GM18517 (cell line): ENCODE data around the gene SMG7.

Experiments used
- ATAC-seq: cut with Tn5 transposase; IDR thresholded peaks from one replicate; pipeline ENCODE4 v1.9.1; 2021; ENCODE audit warnings: mild to moderate bottlenecking, moderate library complexity; ENCODE audit not compliant: unreplicated experiment

SMG7 gene

DNA sequence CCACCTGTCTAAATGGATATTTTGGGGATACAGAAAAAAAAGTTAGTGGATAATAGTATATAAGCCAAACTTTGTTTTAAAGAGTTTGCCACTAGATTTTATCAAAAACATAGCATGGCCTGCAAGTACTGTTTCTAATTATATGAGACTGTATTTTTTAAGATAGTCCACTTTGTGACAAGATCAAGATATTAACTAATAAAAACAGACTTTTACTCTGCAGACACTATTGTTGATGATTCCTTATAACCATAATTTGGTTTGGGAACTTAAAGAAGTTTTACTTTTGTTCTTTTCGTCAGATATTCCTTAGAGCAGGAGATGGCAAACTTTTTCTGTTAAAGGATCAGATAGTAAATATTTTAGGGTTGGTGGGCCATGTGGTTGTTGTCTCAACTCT, 36.4 kb downstream of the SMG7 start:
- ATAC-seq = no peak

DNA sequence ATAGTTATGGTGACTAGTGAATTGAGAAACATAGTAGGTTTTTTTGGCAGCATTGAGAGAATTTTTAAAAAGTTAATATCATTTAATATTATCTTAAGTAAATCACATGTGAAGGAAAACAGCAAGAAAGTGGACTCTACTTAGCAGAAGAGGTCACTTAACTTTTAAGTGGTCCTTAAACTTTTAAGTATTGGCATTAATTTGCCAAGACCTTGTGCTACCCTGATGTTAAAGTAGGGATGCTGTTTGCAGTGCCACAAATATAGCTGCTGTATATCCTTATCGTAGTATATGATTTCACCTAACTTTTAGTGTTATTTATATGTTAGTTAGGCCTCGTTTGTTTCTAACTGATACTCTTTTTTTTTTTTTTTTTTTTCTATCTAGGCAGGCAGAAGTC, 40.2 kb downstream of the SMG7 start:
- ATAC-seq = no peak

DNA sequence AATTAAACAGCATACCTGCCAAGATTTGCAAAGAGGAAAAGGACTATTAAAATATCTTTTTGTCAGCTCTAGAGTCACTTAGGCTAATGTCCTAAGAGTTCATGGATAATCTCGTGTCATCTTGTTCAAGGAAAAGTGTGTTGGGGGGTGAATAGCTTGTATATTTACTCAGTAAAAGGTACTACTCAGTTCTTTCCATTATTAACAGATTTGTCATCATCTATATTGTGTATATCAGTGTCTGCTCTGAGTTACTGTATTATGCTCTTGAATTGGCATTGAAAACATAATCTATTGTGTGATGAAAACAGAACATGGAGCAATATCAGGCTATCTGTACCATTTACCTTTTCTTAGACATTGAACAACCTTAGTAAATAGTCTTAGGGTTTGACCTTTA, 41.9 kb downstream of the SMG7 start:
- no peak for ATAC-seq

DNA sequence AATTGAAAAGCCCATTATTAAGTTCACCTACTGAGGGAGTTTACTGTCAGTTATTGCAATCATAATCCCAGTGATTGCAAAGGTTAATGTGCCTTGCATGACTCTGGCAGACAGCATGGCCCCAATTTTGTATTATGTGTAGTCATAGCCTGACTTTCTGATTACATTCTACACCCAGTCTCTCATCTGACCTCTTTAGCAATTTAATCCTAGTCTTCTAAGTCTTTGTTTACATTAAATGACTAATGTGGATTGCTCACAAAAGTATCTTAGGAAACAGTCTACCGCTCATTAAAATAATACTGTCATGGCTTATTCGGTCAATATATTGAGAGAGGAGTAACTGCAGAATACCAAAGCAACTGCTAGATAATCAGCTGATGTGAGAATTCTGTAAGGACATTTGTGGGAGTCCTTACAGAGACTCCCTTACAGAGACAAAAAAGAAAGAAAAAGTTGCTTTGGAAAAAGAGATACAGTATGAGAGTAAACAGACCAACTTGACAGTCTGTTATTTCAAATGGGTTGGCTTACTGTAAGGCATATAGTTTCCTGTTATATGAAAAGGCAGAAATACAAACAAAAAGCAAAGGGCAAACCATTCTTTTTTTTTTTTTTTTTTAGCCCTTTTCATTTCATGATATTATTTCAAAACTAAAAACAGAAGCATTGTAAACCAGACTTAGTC, 42.8 kb downstream of the SMG7 start:
- ATAC-seq = no peak

DNA sequence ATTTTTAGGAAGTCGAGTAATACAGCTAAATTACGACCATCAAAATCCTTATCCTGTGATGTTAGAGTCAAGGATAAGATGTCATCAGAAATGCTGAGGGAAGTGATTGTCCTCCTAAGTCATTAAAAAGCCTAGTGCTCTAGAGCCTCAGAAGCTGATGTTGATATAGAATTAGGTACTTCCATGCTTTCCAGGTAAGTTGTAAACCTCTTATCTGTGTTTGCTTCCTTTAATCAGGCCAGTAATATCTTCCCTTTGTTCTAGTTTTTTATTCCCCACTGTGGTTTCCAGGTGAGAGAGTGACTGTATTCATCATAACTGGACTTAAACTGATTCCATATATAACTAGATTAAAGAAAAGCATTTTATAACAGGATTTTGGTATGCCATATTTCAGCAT, 44.4 kb downstream of the SMG7 start:
- ATAC-seq = no peak

DNA sequence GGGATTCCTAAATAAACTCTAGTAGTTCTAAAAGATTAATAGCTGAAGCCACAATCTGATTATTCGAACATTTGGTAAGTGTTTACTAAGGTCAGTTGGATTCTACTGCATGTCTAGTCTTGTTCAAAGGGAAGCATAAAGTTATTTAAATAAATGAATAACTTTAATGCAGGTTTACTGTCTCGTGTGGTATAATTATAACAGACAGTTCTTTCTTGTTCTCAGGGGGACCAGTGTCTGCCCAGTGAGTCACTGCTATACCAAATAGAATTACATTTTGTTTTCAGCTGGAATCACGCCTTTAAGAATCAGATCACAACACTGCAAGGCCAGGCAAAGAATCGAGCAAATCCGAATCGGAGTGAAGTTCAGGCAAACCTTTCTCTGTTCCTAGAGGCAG, 45.1 kb downstream of the SMG7 start:
- ATAC-seq = no peak

DNA sequence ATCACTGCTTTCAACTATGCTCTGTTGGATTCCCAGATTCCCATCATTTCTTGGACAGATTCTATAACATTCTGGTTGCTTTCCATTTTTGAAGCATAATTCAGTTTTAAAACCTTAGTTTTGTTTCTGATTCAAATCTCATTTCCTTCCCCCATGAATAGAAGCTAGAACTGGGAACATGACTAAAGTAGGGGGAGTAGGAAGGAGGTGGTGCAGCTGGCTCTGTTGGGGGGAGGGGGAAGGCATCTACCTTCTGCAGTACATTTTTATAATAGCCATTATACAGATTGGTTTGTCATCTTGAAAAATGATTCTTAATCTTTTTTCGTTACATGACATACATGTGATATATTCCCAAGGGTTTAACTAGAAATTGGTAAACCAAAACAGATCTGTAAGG, 48.1 kb downstream of the SMG7 start:
- no peak for ATAC-seq

DNA sequence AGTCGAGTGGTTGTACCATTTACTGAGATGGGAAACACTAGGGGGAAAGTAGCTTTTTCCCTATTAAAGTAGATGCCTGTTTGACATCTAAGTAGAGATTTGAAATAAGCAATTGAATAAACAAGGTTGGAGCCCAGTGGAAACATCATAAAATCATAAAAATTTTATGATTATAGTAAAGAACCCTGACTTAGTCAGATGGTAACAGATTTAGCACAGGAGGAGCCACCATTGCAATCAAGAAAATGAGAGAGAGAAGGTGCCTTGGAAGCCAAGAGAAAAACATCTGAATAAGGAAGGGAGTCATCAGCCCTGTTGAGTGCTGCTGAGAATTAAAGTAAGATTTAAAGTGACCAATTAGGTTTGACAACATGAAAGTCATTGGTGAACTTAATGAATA, 49.8 kb downstream of the SMG7 start:
- no peak for ATAC-seq

DNA sequence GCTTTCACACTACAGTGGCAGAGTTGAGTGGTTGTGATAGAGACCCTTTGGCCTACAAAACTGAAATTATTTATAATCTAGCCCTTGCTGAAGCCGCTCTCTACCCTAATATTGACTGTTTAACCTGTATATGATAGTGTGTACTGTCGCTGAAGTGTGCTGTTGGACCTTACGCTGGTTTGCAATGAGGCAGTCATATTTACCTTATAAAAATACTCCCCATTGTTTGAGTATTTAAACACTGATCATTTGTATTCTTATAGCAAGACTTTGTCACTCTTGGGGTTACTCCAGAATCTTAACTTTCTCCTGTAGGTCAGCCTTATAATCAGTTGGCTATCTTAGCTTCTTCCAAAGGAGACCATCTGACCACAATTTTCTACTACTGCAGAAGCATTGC, 56.3 kb downstream of the SMG7 start:
- ATAC-seq = no peak

DNA sequence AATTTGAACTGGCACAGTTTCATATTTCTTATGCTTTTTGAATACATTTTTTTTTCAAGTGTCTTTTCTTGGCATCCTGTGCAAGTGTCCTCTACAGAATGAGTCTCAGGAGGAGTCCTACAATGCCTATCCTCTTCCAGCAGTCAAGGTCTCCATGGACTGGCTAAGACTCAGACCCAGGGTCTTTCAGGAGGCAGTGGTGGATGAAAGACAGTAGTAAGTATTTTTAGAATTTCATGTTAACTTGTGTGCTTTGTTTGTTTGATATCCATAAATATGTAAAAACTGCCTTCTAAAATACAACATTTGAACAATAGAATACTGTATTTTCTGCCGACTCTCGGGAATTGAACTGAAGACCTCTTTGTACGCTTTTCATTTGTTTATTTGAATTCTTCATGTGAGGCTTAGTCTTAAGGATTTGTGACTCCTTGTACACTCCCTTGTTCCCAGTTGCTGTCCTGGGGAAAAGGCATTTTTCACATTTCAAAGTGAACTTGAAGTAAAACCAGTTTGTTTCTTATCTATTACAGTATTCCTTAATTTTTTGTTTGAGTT, 61.4 kb downstream of the SMG7 start:
- ATAC-seq = no peak

DNA sequence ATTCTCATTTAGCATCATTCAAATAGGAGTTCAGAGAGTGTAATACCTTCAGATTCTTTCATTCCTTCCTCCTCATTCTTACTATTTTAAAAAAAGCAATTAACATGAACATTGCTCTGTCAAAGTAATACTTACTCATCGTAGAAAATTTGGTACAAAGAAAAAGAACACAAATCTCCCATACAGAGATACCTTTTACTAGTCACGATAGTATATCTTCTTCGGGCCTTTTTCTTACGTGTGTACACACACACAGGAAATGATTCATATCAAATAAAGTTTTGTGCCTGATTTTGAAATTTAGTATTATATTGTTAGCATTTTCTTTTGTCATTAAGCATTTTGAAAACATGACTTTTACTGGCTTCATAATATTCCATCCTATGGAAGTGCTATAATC, 65.1 kb downstream of the SMG7 start:
- ATAC-seq = no peak

DNA sequence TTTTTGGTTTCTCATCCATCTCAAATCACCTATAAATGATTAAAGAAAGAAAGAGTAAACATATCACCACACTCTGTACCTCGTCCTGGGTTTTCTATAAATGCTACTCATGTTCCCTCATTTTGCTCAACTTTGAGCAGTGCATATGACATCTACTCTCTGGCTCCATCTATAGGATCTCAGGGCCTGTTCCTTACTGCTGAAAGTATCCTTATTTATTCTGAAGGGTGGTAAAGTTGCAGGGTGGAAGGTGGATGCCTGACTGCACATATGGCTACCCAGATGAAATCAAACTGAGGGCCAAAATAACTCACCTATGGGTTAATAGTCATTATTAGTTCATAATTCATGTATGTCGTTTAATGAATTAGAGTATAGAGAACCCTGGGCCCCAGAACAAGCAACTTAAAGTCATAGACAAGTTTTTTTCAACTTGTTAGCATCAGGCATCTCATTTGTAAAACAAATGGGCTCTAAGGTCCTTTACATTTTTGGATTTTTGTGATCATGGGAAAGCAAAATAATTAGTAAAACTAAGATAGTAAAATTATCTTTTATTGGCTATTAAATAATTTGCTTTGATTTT, 71.4 kb downstream of the SMG7 start:
- peak; percentile 57 for ATAC-seq

DNA sequence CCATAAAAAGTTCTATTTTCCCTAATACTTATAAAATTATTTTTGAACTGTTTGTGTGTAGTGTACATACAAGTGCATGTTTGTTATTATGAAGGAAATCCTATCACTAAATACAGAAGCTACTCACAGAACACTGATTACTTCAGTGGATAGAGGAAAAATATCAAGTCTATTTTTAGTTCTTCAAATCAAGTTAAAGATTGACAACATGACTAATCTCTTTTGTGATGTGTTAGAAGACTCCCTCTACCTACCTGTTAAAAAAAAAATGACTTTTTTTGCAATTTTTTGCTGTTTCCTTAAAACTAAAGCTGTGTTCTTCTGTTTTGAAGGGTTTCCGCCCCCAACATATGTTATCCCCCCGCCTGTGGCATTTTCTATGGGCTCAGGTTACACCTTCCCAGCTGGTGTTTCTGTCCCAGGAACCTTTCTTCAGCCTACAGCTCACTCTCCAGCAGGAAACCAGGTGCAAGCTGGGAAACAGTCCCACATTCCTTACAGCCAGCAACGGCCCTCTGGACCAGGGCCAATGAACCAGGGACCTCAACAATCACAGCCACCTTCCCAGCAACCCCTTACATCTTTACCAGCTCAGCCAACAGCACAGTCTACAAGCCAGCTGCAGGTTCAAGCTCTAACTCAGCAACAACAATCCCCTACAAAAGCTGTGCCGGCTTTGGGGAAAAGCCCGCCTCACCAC, 72.4 kb downstream of the SMG7 start:
- ATAC-seq = no peak

DNA sequence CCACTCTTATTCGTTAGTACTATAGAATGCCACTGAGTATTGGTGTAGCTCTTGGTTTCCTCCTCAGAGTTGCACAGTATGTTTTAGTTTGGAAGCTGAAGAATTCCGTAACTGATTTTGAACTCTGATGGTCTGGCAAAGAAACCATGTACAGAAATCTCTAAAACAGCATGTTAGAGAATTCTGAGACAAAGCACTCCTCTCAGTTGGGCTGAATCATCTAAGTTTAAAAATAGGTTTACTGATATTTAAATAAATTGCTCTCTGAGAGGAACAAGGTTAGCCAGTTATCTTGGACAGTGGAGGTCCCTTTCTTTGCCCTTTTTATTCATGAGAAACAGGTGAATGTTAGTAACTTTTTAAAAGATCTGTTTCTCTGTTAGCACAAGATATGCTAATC, 74.1 kb downstream of the SMG7 start:
- ATAC-seq = no peak

DNA sequence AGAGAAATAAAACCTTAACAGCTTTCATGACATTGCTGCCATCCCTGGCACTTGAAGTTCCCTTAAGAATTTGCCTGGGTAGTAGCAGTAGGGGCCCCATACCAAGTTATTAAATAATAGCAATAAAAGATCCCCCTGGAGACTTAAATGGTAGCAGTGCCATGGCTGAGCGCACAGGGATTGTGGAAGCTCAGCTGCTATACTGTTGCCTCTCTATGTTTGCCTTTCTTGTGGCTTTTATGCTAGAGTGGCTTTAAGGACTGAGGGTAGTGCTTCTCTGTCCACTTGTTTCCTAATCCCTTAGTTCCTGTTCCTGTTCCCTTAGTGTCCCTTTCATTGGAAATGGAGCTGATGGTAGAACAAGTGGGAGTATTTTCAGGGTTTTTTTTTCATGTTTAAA, 75.8 kb downstream of the SMG7 start:
- no peak for ATAC-seq

DNA sequence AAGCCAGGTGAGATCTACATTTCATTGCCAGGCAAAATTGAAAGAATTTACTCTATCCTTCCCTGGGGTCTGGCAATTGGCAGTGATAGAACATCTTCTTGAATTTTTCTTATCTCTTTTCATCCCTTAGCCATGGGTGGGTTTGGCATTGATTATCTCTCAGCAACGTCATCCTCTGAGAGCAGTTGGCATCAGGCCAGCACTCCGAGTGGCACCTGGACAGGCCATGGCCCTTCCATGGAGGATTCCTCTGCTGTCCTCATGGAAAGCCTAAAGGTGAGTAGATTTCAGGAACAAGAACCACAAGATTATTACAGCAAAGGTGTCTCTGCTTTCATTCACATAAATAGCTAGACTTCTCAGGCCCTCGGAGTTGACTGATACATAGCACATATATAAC, 78.6 kb downstream of the SMG7 start:
- no peak for ATAC-seq

DNA sequence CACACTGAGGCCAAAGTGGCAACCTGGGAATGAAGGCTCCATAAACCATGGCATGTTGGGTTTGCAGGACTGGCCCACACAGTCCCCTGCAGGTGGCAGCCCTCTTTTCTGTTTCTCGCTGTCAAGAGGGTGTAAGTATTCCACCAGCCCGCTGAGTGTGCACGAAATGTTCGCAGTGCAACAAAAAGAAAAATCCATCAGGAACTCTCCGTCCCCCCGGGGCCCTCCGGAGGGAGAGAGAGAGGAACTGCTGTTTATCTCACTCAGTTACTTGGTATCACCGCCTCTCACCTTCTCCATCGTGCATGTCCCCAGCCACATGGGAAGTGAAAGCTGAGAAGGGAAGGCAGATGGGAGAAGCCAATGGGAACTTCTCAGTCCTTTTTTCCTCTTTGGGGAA, 79.6 kb downstream of the SMG7 start:
- no peak for ATAC-seq

DNA sequence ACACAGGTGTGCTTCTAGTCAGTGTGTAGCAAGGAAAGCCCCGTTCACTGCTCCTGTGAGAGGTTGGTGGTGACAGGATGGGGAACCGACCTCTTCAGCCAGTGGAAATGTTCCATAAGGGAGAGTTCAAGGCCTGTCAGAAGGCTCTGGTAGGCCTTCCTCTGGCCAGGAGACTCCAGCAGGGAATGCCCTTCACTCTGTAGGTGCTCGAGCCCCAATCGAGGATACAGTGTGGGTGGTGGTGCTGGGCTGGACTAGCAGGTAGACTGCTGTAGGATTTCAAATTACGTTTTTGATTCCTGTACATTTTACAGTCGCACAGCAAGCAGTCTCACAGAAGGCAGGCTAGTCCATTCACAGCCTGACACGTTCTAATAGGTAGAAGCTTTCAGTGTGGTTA, 80.1 kb downstream of the SMG7 start:
- no peak for ATAC-seq

DNA sequence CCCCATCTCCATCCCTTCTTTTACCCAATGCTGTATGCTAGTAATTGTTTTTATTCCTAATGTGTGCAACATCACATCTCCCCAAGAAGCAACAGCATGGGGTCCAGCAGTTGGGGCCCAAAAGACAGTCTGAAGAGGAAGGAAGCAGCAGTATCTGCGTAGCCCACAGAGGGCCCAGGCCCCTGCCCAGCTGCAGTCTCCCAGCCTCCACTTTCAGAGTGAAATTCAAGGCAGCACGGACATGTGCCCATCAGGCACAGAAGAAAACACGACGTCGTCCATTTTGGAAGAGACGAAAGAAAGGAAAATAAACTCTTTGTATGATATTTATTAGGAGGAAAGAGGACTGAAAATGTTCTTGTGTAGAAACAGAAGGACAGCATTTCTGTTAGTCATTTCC, 80.6 kb downstream of the SMG7 start:
- no peak for ATAC-seq

DNA sequence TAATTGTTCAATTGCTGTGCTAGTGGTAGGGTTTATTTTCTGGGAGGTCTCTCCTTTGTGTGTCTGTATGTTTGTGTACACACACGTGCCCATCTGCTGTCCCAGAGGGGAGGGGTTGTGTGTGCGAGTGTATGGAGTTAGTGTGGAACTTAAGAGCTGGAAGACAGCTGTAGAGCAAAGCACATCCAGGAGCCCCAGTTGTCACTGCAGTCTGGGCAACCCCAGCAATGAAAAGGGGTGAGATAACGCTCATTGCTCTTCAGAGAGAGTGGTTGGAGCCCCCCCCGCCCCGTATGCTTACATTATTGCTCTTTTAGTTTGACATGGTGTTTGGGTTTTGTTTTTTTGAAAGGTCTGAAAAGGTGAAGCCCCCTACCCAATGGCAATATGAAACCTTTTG, 81.0 kb downstream of the SMG7 start:
- no peak for ATAC-seq

DNA sequence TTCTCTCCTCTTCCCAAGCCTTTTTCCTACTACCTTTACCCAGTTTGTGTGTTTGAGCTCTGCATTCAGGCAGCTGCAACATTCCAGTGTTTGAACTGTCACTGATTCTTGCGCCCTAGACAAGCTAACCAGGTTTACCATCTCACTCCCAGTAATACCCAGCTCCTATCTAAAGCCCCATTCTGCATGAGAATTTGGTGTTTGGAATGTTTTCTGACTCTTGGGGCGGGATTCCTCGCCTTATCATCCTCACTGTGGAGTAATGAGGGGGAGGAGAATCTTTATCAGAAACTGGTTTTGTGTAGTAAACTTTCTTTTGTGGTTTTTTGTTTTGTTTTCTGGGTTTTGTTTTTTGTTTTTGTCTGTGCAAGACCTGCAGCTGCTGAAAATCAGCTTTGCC, 81.5 kb downstream of the SMG7 start:
- no peak for ATAC-seq

DNA sequence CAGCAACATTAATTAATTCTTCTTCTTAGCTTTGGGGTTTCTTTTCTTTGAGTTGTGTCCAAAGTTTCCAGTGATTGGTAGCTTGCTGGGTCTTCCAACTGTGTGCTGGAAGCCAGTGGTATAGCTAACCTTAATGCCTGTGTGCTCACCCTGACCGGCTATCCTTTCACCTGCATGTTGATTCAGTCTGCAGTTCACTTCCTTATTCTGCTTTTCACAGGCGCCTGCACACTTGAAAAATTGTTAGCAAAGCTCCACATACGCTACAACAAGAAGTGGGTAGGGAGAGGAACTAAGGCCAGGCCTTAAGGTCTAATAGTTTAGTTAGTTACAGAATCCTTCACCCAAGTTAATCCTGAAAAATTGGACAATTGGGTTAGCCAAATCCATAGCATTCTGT, 82.3 kb downstream of the SMG7 start:
- ATAC-seq = no peak
